ENCODE results near the gene ELOVL5. TPM values are rescaled to one million over a fixed set of nuclear protein-coding genes. Genes with fewer than 3 reads are reported as not detected.
"Not testable (repeated sequence)": the region's sequence is repeated elsewhere in the genome, so short reads cannot be mapped to it uniquely, and the experiment has no call there.

ELOVL5 gene
- total RNA-seq, 1 donor from 2014 or later = 52.8 TPM

GRCh38 chr6:53305506-53306005 lies 43.2 kb downstream of the ELOVL5 start:
- not testable (repeated sequence) for FAIRE-seq; H3K27me3 ChIP-seq (ENCODE audit: insufficient read depth, low read length); H3K9ac ChIP-seq (ENCODE audit: low read length); H3K27ac ChIP-seq (ENCODE audit: low read depth, low read length); DNase-seq (ENCODE audit: low read depth); H3K4me3 Mint-ChIP-seq (ENCODE audit: unreplicated experiment); H3K36me3 ChIP-seq (ENCODE audit: insufficient read depth, low read length); H3K27me3 Mint-ChIP-seq (ENCODE audit: low read depth, unreplicated experiment); H2AFZ ChIP-seq (ENCODE audit: low read depth, low read length); H3K9me3 Mint-ChIP-seq (ENCODE audit: unreplicated experiment); H3K4me2 ChIP-seq (ENCODE audit: low read length); H3K36me3 Mint-ChIP-seq (ENCODE audit: low read depth, unreplicated experiment); H3K4me3 ChIP-seq (ENCODE audit: insufficient read depth, low read depth, low read length); H3K9me3 ChIP-seq (ENCODE audit: insufficient read depth, low read depth, low read length); H3K27ac Mint-ChIP-seq (ENCODE audit: unreplicated experiment)
- H3K4me1 ChIP-seq (ENCODE audit: insufficient read depth, low read length) = peaks cover 37% of the 10 kb centered on the region
- peaks cover 74% of the 10 kb centered on the region for H3K79me2 ChIP-seq (ENCODE audit: insufficient read depth, low read length)
- peaks cover 42% of the 10 kb centered on the region for H3K4me1 Mint-ChIP-seq (ENCODE audit: low read depth, unreplicated experiment)
- peaks cover 37% of the 10 kb centered on the region for H4K20me1 ChIP-seq (ENCODE audit: insufficient read depth, low read length)

- not testable (repeated sequence) for H3K4me2 ChIP-seq (ENCODE audit: low read length); H3K4me3 ChIP-seq (ENCODE audit: insufficient read depth, low read depth, low read length); H3K36me3 Mint-ChIP-seq (ENCODE audit: low read depth, unreplicated experiment); H3K27me3 ChIP-seq (ENCODE audit: insufficient read depth, low read length); FAIRE-seq; H3K27me3 Mint-ChIP-seq (ENCODE audit: low read depth, unreplicated experiment); H3K9me3 ChIP-seq (ENCODE audit: insufficient read depth, low read depth, low read length); H3K9ac ChIP-seq (ENCODE audit: low read length); H3K9me3 Mint-ChIP-seq (ENCODE audit: unreplicated experiment); H2AFZ ChIP-seq (ENCODE audit: low read depth, low read length); H3K27ac Mint-ChIP-seq (ENCODE audit: unreplicated experiment); DNase-seq (ENCODE audit: low read depth); H3K4me3 Mint-ChIP-seq (ENCODE audit: unreplicated experiment); H3K27ac ChIP-seq (ENCODE audit: low read depth, low read length); H3K36me3 ChIP-seq (ENCODE audit: insufficient read depth, low read length)
- peaks cover 48% of the 10 kb centered on the region for H3K4me1 Mint-ChIP-seq (ENCODE audit: low read depth, unreplicated experiment)
- Histone ChIP-seq H3K79me2 (ENCODE audit: insufficient read depth, low read length) (peaks cover 74% of the 10 kb centered on the region), H3K4me1 (ENCODE audit: insufficient read depth, low read length) (peaks cover 39% of the 10 kb centered on the region), H4K20me1 (ENCODE audit: insufficient read depth, low read length) (peaks cover 31% of the 10 kb centered on the region)
Measured at GRCh38 chr6:53304953-53305352, 43.8 kb downstream of the ELOVL5 start.

GRCh38 chr6:53302678-53303360 lies 45.9 kb downstream of the ELOVL5 start:
- no peaks in the 10 kb centered on the region for H3K27me3 Mint-ChIP-seq (ENCODE audit: low read depth, unreplicated experiment)
- H2AFZ ChIP-seq (ENCODE audit: low read depth, low read length) = no peak overlapping the region
- no peak overlapping the region for H3K4me3 Mint-ChIP-seq (ENCODE audit: unreplicated experiment)
- peaks cover 42% of the 10 kb centered on the region for H3K4me1 Mint-ChIP-seq (ENCODE audit: low read depth, unreplicated experiment)
- H3K36me3 Mint-ChIP-seq (ENCODE audit: low read depth, unreplicated experiment) = peaks cover 2% of the 10 kb centered on the region
- peak overlapping the region; percentile 96 for H3K27ac ChIP-seq (ENCODE audit: low read depth, low read length)
- H4K20me1 ChIP-seq (ENCODE audit: insufficient read depth, low read length) = peaks cover 17% of the 10 kb centered on the region
- DNase-seq (ENCODE audit: low read depth) (peak; percentile 97), FAIRE-seq (peak; percentile 66)
- no peak for TF ChIP-seq EZH2 (IDR thresholded peaks at IDR 0.05; ENCODE audit: insufficient read depth, low read length)
- no peak for TF ChIP-seq CTCF (IDR thresholded peaks at IDR 0.05; ENCODE audit: insufficient read depth, low read depth, low read length)
- no peak overlapping the region for H3K4me3 ChIP-seq (ENCODE audit: insufficient read depth, low read depth, low read length)
- no peaks in the 10 kb centered on the region for H3K36me3 ChIP-seq (ENCODE audit: insufficient read depth, low read length)
- H3K79me2 ChIP-seq (ENCODE audit: insufficient read depth, low read length) = peaks cover 74% of the 10 kb centered on the region
- H3K4me2 ChIP-seq (ENCODE audit: low read length) = peak overlapping the region; percentile 70
- no peaks in the 10 kb centered on the region for H3K9me3 Mint-ChIP-seq (ENCODE audit: unreplicated experiment)
- no peaks in the 10 kb centered on the region for H3K27me3 ChIP-seq (ENCODE audit: insufficient read depth, low read length)
- H3K4me1 ChIP-seq (ENCODE audit: insufficient read depth, low read length) = peaks cover 39% of the 10 kb centered on the region
- H3K9me3 ChIP-seq (ENCODE audit: insufficient read depth, low read depth, low read length) = no peaks in the 10 kb centered on the region
- H3K9ac ChIP-seq (ENCODE audit: low read length) = peak overlapping the region; percentile 79
- H3K27ac Mint-ChIP-seq (ENCODE audit: unreplicated experiment) = peak overlapping the region; percentile 48

All from astrocyte (in vitro differentiated cells and primary cell).